ENCODE results near the gene HSD17B14. TPM values are rescaled to one million over a fixed set of nuclear protein-coding genes. Genes with fewer than 3 reads are reported as not detected.
"Not testable (repeated sequence)": the region's sequence is repeated elsewhere in the genome, so short reads cannot be mapped to it uniquely, and the experiment has no call there.

HSD17B14 gene
- total RNA-seq, 4 donors from 2014 or later = 0.83 to 9.0 (median 4.8) TPM; not detected in 1

- TF ChIP-seq CTCF (IDR thresholded peaks at IDR 0.05) = no peak
- TF ChIP-seq POLR2A (IDR thresholded peaks at IDR 0.05) = no peak
- Histone ChIP-seq H3K4me3 (no peak overlapping the region), H3K27ac (no peak overlapping the region), H3K36me3 (no peaks in the 10 kb centered on the region), H3K9me3 (no peaks in the 10 kb centered on the region), H3K27me3 (no peaks in the 10 kb centered on the region), H3K4me1 (peaks cover 3 to 27% (median 3%) of the 10 kb centered on the region in 3 donors)
- intact Hi-C loops (cut with DNase I) = no loop called here
- 78 to 85% methylated on average over 11 of the region's 11 CpGs for WGBS, 2 donors
- DNase-seq = no peak
Measured at GRCh38 chr19:48768994-48769713, 67.1 kb downstream of the HSD17B14 start.

GRCh38 chr19:48768171-48768753, 68.0 kb downstream of the HSD17B14 start:
- 49 to 53% methylated on average over 6 of the region's 6 CpGs for WGBS, 2 donors

GRCh38 chr19:48765816-48766215, 70.5 kb downstream of the HSD17B14 start:
- WGBS, 2 donors = 36 to 41% methylated on average over 5 of the region's 5 CpGs

More at GRCh38 chr19:48768171-48768753, 68.0 kb downstream of the HSD17B14 start:
- H3K27ac ChIP-seq; H3K4me3 ChIP-seq; H3K36me3 ChIP-seq; H3K27me3 ChIP-seq; H3K9me3 ChIP-seq; DNase-seq; intact Hi-C loops (cut with DNase I): not testable (repeated sequence)
- H3K4me1 ChIP-seq = peaks cover 3 to 23% (median 3%) of the 10 kb centered on the region in 3 donors

More at GRCh38 chr19:48765816-48766215, 70.5 kb downstream of the HSD17B14 start:
- H3K36me3 ChIP-seq; intact Hi-C loops (cut with DNase I); H3K9me3 ChIP-seq; H3K27me3 ChIP-seq; H3K27ac ChIP-seq; H3K4me3 ChIP-seq; DNase-seq: not testable (repeated sequence)
- peaks cover 0 to 12% (median under 1%) of the 10 kb centered on the region in 3 donors for H3K4me1 ChIP-seq

Small RNAs within 50 kb of the gene (small RNA-seq; reads per million reads assigned to genes)
- 0 reads per million in 4 donors for gene RNU6-317P

Other genes with a start within 250 kb of the HSD17B14 start
- 1 to 10 TPM in 3 of 4 donors, not detected in 1; 1.3 to 1.7 (median 1.4) TPM for gene SPACA4, start 229.7 kb downstream of the HSD17B14 start, total RNA-seq
- gene FAM83E, start 221.4 kb downstream of the HSD17B14 start, total RNA-seq = 10 to 100 TPM in 1 of 4 donors, 1 to 10 TPM in 3; 3.1 to 12.3 (median 8.6) TPM
- gene RPL18, start 217.3 kb downstream of the HSD17B14 start, total RNA-seq = 1,000 to 10,000 TPM; 1,870 to 2,808 (median 2,491) TPM
- gene SPHK2, start 217.0 kb downstream of the HSD17B14 start, total RNA-seq = 10 to 100 TPM in 2 of 4 donors, 1 to 10 TPM in 2; 7.0 to 10.9 (median 9.7) TPM
- 10 to 100 TPM in 3 of 4 donors, 1 to 10 TPM in 1; 4.2 to 16.2 (median 11.7) TPM for gene DBP, start 199.1 kb downstream of the HSD17B14 start, total RNA-seq
- gene CA11, start 190.3 kb downstream of the HSD17B14 start, total RNA-seq = 1 to 10 TPM; 1.4 to 6.9 (median 5.2) TPM
- gene NTN5, start 163.5 kb downstream of the HSD17B14 start, total RNA-seq = under 1 TPM in 1 of 4 donors, not detected in 3; 0.57 TPM
- gene FUT2, start 140.5 kb downstream of the HSD17B14 start, total RNA-seq = 100 to 1,000 TPM in 1 of 4 donors, 10 to 100 TPM in 3; 12.2 to 125 (median 38.5) TPM
- gene MAMSTR, start 116.8 kb downstream of the HSD17B14 start, total RNA-seq = 1 to 10 TPM in 1 of 4 donors, under 1 TPM in 1, not detected in 2; 0.57 to 2.0 TPM
- 1 to 10 TPM; 4.0 to 9.6 (median 6.5) TPM for gene RASIP1, start 95.9 kb downstream of the HSD17B14 start, total RNA-seq
- gene IZUMO1, start 89.6 kb downstream of the HSD17B14 start, total RNA-seq = 10 to 100 TPM in 1 of 4 donors, 1 to 10 TPM in 2, not detected in 1; 2.3 to 56.0 (median 5.0) TPM
- 1 to 10 TPM; 3.4 to 6.3 (median 4.8) TPM for gene FUT1, start 83.8 kb downstream of the HSD17B14 start, total RNA-seq
- gene FGF21, start 81.0 kb downstream of the HSD17B14 start, total RNA-seq = not detected
- 10 to 100 TPM; 22.8 to 61.0 (median 42.2) TPM for gene BCAT2, start 25.5 kb downstream of the HSD17B14 start, total RNA-seq
- 1 to 10 TPM; 2.8 to 9.0 (median 5.6) TPM for gene PLEKHA4, start 32.1 kb upstream of the HSD17B14 start, total RNA-seq
- gene PPP1R15A, start 35.9 kb upstream of the HSD17B14 start, total RNA-seq = 10 to 100 TPM; 19.3 to 41.6 (median 33.3) TPM
- gene TULP2, start 62.3 kb upstream of the HSD17B14 start, total RNA-seq = not detected
- gene NUCB1, start 63.8 kb upstream of the HSD17B14 start, total RNA-seq = 100 to 1,000 TPM in 3 of 4 donors, 10 to 100 TPM in 1; 93.5 to 186 (median 157) TPM
- gene DHDH, start 97.2 kb upstream of the HSD17B14 start, total RNA-seq = 1 to 10 TPM in 1 of 4 donors, under 1 TPM in 1, not detected in 2; 0.95 to 2.9 TPM
- 10 to 100 TPM; 38.9 to 42.8 (median 42.4) TPM for gene BAX, start 118.4 kb upstream of the HSD17B14 start, total RNA-seq
- 1,000 to 10,000 TPM in 3 of 4 donors, 100 to 1,000 TPM in 1; 556 to 2,127 (median 1,494) TPM for gene FTL, start 128.8 kb upstream of the HSD17B14 start, total RNA-seq
- gene GYS1, start 156.8 kb upstream of the HSD17B14 start, total RNA-seq = 10 to 100 TPM; 30.6 to 47.6 (median 39.5) TPM
- gene RUVBL2, start 157.4 kb upstream of the HSD17B14 start, total RNA-seq = 100 to 1,000 TPM; 102 to 140 (median 119) TPM
- gene LHB, start 180.6 kb upstream of the HSD17B14 start, total RNA-seq = not detected
- gene CGB3, start 187.8 kb upstream of the HSD17B14 start, total RNA-seq = not detected
- gene CGB2, start 195.4 kb upstream of the HSD17B14 start, total RNA-seq = not detected
- gene CGB1, start 200.4 kb upstream of the HSD17B14 start, total RNA-seq = not detected
- 1 to 10 TPM in 1 of 4 donors, not detected in 3; 2.4 TPM for gene CGB5, start 207.4 kb upstream of the HSD17B14 start, total RNA-seq
- gene CGB8, start 212.6 kb upstream of the HSD17B14 start, total RNA-seq = not detected
- 1 to 10 TPM in 2 of 4 donors, under 1 TPM in 1, not detected in 1; 0.22 to 4.4 (median 1.7) TPM for gene CGB7, start 221.3 kb upstream of the HSD17B14 start, total RNA-seq
- gene NTF4, start 228.3 kb upstream of the HSD17B14 start, total RNA-seq = 1 to 10 TPM; 1.2 to 5.3 (median 2.0) TPM
- not detected for gene KCNA7, start 236.2 kb upstream of the HSD17B14 start, total RNA-seq
- gene SNRNP70, start 249.0 kb upstream of the HSD17B14 start, total RNA-seq = 100 to 1,000 TPM in 3 of 4 donors, 10 to 100 TPM in 1; 78.7 to 241 (median 168) TPM